Smooth muscle cell (in vitro differentiated cells): Measurements from ENCODE around the gene ALDOA. TPM values are rescaled to one million over a fixed set of nuclear protein-coding genes. Genes with fewer than 3 reads are reported as not detected.

Experiments used
- DNase-seq: peaks from one replicate; lab custom pipeline; 2025; ENCODE audit not compliant: unreplicated experiment; lab: John Stamatoyannopoulos, UW
- H2AFZ ChIP-seq: fragments of 200-600 bp; sonication (generic); 2 replicates; pipeline ENCODE4 v1.6.0; 2016; ENCODE audit warnings: antibody characterized with exemption, low read depth, mild to moderate bottlenecking
- H3F3A ChIP-seq: fragments of 200-600 bp; sonication (generic); 2 replicates; pipeline ENCODE4 v1.6.0; 2017; ENCODE audit warnings: antibody characterized with exemption, low read depth
- H3K27ac ChIP-seq: fragments of 200-600 bp; sonication (generic); 2 replicates; pipeline ENCODE4 v1.5.1; 2016; ENCODE audit warnings: low read depth, mild to moderate bottlenecking
- H3K27me3 ChIP-seq: fragments of 200-600 bp; sonication (generic); 2 replicates; pipeline ENCODE4 v1.6.1; 2016; ENCODE audit warnings: low read depth, mild to moderate bottlenecking
- H3K36me3 ChIP-seq: fragments of 200-600 bp; sonication (generic); 2 replicates; pipeline ENCODE4 v1.5.1; 2016; ENCODE audit warnings: low read depth
- H3K4me1 ChIP-seq: fragments of 200-600 bp; sonication (generic); 2 replicates; pipeline ENCODE4 v1.5.1; 2016; ENCODE audit warnings: low read depth
- H3K4me2 ChIP-seq: fragments of 200-600 bp; sonication (generic); 2 replicates; pipeline ENCODE4 v1.6.0; 2016; ENCODE audit warnings: mild to moderate bottlenecking
- H3K4me3 ChIP-seq: fragments of 200-600 bp; sonication (generic); 2 replicates; pipeline ENCODE4 v1.5.1; 2016; ENCODE audit warnings: mild to moderate bottlenecking
- H3K79me2 ChIP-seq: fragments of 200-600 bp; sonication (generic); 2 replicates; pipeline ENCODE4 v1.6.0; 2016; ENCODE audit warnings: low read depth, mild to moderate bottlenecking
- H3K9ac ChIP-seq: fragments of 200-600 bp; sonication (generic); 2 replicates; pipeline ENCODE4 v1.6.0; 2016; ENCODE audit warnings: low read depth
- H3K9me3 ChIP-seq: fragments of 200-600 bp; sonication (generic); replicated peaks from 2 replicates; pipeline ENCODE4 v1.5.1; 2016; ENCODE audit warnings: low read depth
- H4K20me1 ChIP-seq: fragments of 200-600 bp; sonication (generic); 2 replicates; pipeline ENCODE4 v1.6.0; 2016; ENCODE audit warnings: low read depth
- CTCF ChIP-seq: fragments of 200-600 bp; sonication (generic); IDR thresholded peaks from 2 replicates; pipeline ENCODE4 v1.5.1; 2017; ENCODE audit warnings: borderline replicate concordance, mild to moderate bottlenecking, antibody characterized with exemption; ENCODE audit not compliant: insufficient read depth, poor library complexity, severe bottlenecking
- WGBS: methylation state at CpG from one replicate; pipeline ENCODE4 v1.1.7; 2016; ENCODE audit warnings: low lambda C conversion rate; 5-methylcytosine and 5-hydroxymethylcytosine counted together
- polyA plus RNA-seq: library from polyadenylated mRNA; unstranded; fragments of >200 nt; fragmentation: Nextera tagmentation; extraction: Ambion mirVana; gene quantifications from 2 replicates; pipeline ENCODE4 v1.2.1, GENCODE V29; 2016
- total RNA-seq: library from RNA; depleted of rRNA; stranded (reverse); fragments of >200 nt; gene quantifications from 2 replicates; pipeline ENCODE4 v1.2.3, GENCODE V29; 2014

ALDOA gene
- total and polyA plus RNA-seq, 2 experiments from 2014 or later: 1,146 to 2,856 TPM

DNA sequence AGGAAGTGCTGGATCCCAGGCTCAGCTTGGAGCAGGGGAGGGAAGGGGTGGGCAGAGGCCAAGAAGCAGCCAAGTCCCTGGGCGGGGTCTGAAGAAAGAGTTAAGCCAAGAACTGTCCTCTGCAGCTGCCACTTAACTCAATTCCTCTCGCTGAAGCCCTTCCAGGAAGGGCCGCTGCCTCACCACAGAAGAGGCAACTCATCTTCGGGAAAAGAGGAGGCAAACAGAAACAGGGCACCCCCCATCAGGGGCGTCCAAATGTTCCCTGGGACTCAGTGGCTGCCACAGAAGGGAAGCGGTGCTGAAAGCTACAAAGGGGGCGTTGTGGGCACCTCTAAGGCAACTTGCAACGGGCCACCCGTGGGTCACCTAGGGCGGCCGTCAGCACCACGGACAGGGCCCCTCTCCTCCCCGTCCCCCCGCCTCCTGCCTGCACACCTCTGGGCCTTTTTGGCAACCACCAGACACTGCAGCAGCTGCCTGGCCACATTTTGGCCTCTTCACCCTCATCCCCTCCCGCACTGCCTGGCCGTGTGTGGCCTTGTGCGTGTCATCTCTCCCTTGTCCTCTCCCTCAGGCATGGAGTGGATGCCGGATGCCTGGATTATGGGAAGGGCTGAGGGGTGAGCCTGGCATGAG is 37.0 kb upstream of the ALDOA start:
- no peaks in the 10 kb centered on the region for H3K9me3 ChIP-seq
- 29% methylated on average over 18 of the region's 18 CpGs for WGBS

GRCh38 chr16:30030011-30030685 is 35.4 kb upstream of the ALDOA start:
- Histone ChIP-seq H3K27me3 (peaks cover 50% of the 10 kb centered on the region), H3K4me2 (no peak overlapping the region), H2AFZ (no peak overlapping the region), H3K36me3 (no peaks in the 10 kb centered on the region), H4K20me1 (no peaks in the 10 kb centered on the region), H3K79me2 (no peaks in the 10 kb centered on the region), H3K4me3 (no peak overlapping the region), H3K4me1 (peaks cover 3% of the 10 kb centered on the region), H3K27ac (no peak overlapping the region), H3F3A (no peaks in the 10 kb centered on the region), H3K9ac (no peak overlapping the region), H3K9me3 (no peaks in the 10 kb centered on the region)
- no peak for DNase-seq
- 29% methylated on average over 17 of the region's 23 CpGs for WGBS
- no peak for TF ChIP-seq CTCF

More for the DNA sequence above, 37.0 kb upstream of the ALDOA start:
- DNase-seq: no peak
- no peak overlapping the region for H3K4me3 ChIP-seq
- H2AFZ ChIP-seq: no peak overlapping the region
- H3F3A ChIP-seq: no peaks in the 10 kb centered on the region
- no peak overlapping the region for H3K27ac ChIP-seq
- H3K36me3 ChIP-seq: no peaks in the 10 kb centered on the region
- no peaks in the 10 kb centered on the region for H4K20me1 ChIP-seq
- no peaks in the 10 kb centered on the region for H3K79me2 ChIP-seq
- TF ChIP-seq CTCF: no peak
- peaks cover 46% of the 10 kb centered on the region for H3K27me3 ChIP-seq
- H3K4me1 ChIP-seq: peaks cover 3% of the 10 kb centered on the region
- no peak overlapping the region for H3K4me2 ChIP-seq
- H3K9ac ChIP-seq: no peak overlapping the region

DNA sequence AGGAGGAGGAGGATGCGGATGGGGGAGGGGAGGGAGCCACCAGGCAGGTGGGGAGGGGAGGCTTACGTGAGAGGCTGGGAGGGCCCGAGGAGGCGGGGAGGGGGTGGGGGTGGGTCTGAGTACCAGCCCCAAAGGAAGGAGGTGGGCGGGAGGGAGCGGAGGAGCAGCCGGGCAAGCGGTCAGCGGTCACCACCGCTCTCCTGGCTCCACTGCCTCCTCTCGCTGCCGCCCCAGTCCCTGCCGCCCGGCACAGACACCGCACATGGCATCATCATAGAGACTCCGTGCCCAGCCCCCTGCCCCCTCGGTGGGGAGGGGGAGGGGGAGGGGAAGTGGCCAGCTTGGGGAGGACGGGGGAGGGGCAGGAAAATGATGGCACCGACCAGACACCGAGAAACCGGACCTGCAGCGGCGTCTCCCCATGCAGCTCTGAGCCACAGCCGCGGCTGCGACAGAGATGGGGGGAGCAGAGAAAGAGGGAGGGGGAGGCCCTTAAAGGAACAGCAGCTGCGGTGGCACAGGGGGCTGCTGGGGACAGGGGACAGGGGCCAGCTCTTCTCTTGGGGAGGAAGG is 34.6 kb upstream of the ALDOA start, which contains the start of gene TLCD3B:
Gene TLCD3B, minus strand, starts transcription at position 431 of the 573 bp plus-strand sequence. CDS start 744 bp downstream, outside the sequence.
- H3K9ac ChIP-seq: no peak within 1 kb of the TSS
- no peaks in the 10 kb centered on the region for H4K20me1 ChIP-seq
- no peak within 1 kb of the TSS for H2AFZ ChIP-seq
- H3K4me2 ChIP-seq: peak within 1 kb of the TSS; percentile 82
- WGBS: 1% methylated on average over 8 of the region's 27 CpGs
- H3K27me3 ChIP-seq: peaks cover 53% of the 10 kb centered on the region
- no peaks in the 10 kb centered on the region for H3K36me3 ChIP-seq
- no peak for DNase-seq
- no peak within 1 kb of the TSS for H3K27ac ChIP-seq
- no peak for TF ChIP-seq CTCF
- H3K4me1 ChIP-seq: peaks cover 3% of the 10 kb centered on the region
- H3K9me3 ChIP-seq: no peaks in the 10 kb centered on the region
- H3K4me3 ChIP-seq: peak within 1 kb of the TSS; percentile 40
- no peaks in the 10 kb centered on the region for H3K79me2 ChIP-seq
- H3F3A ChIP-seq: no peaks in the 10 kb centered on the region
